Natural killer cell (primary cell): ENCODE results near the gene NXF1. TPM values are rescaled to one million over a fixed set of nuclear protein-coding genes. Genes with fewer than 3 reads are reported as not detected.
"Not testable (repeated sequence)": the region's sequence is repeated elsewhere in the genome, so short reads cannot be mapped to it uniquely, and the experiment has no call there.

ENCODE experiments used
- ATAC-seq, 3 donors: fragments of 150-1000 bp in 2 of 3; fragments of 200-7000 bp in 1 of 3; cut with Tn5 transposase; 1 replicate in 1 of 3; 2 replicates in 2 of 3; pipeline ENCODE4 v1.10.0; 2021; ENCODE audit warnings: mild to moderate bottlenecking in 2 of 3, moderate library complexity in 2 of 3
- DNase-seq, 2 donors: peaks; one replicate each; pipeline versions ENCODE4 v3.0.0 to v3.0.0-alpha.2; 2013 to 2021; ENCODE audit warnings: mixed read lengths in 1 of 2
- H3K27ac ChIP-seq: one replicate; pipeline ENCODE4 v1.5.1; 2013; ENCODE audit warnings: mild to moderate bottlenecking, low read length
- H3K27me3 ChIP-seq: one replicate; pipeline ENCODE4 v1.6.1; 2013; ENCODE audit warnings: low read length; ENCODE audit not compliant: control insufficient read depth, insufficient read depth
- H3K36me3 ChIP-seq: one replicate; pipeline ENCODE4 v1.6.1; 2013; ENCODE audit warnings: low read length; ENCODE audit not compliant: control insufficient read depth, insufficient read depth
- H3K4me1 ChIP-seq: one replicate; pipeline ENCODE4 v1.6.1; 2013; ENCODE audit warnings: low read length; ENCODE audit not compliant: control insufficient read depth, insufficient read depth
- H3K4me3 ChIP-seq: one replicate; pipeline ENCODE4 v1.5.1; 2013; ENCODE audit warnings: low read length
- H3K9me3 ChIP-seq: one replicate; pipeline ENCODE4 v1.6.1; 2013; ENCODE audit warnings: low read length; ENCODE audit not compliant: control insufficient read depth, insufficient read depth
- H3K27ac Mint-ChIP-seq, 2 donors: one replicate each; pipeline ENCODE4 v1.8.0; 2022; ENCODE audit warnings: mild to moderate bottlenecking in 2 of 2, mixed read lengths in 2 of 2, moderate library complexity in 1 of 2
- H3K27me3 Mint-ChIP-seq, 2 donors: one replicate each; pipeline ENCODE4 v1.8.0; 2022; ENCODE audit warnings: low read depth in 2 of 2, mixed read lengths in 2 of 2
- H3K36me3 Mint-ChIP-seq: one replicate; pipeline ENCODE4 v1.8.0; 2022; ENCODE audit warnings: mixed read lengths
- H3K4me1 Mint-ChIP-seq, 2 donors: one replicate each; pipeline ENCODE4 v1.8.0; 2022; ENCODE audit warnings: mixed read lengths in 2 of 2
- H3K4me3 Mint-ChIP-seq: one replicate; pipeline ENCODE4 v1.8.0; 2022; ENCODE audit warnings: mild to moderate bottlenecking, moderate library complexity, mixed read lengths
- H3K9me3 Mint-ChIP-seq, 2 donors: one replicate each; pipeline ENCODE4 v1.8.0; 2022; ENCODE audit warnings: mixed read lengths in 2 of 2
- CTCF ChIP-seq: fragments of 200-600 bp; IDR thresholded peaks from one replicate; pipeline ENCODE4 v1.8.0; 2022; ENCODE audit warnings: antibody characterized with exemption
- WGBS: methylation state at CpG from one replicate; pipeline ENCODE4 v1.1.7; 2013; ENCODE audit warnings: missing lambda C conversion rate; ENCODE audit not compliant: insufficient coverage; 5-methylcytosine and 5-hydroxymethylcytosine counted together
- intact Hi-C: fragments of 100-400 bp; cut with micrococcal nuclease; formaldehyde crosslinking; loops from one replicate; pipeline ENCODE4 v1.14.2; 2022
- total RNA-seq, 4 donors: library from RNA; stranded (reverse); fragments of 120-200 nt in 1 of 4; gene quantifications; one replicate each; pipeline versions ENCODE4 v1.2.3 to v1.2.4, GENCODE V29; 2013 to 2022

NXF1 gene
- total RNA-seq, 3 donors from 2014 or later (not counting 1 experiment from before 2014, with no cell fraction given), result 284 to 341 (median 319) TPM

- no peaks in the 10 kb centered on the region for H3K27me3 Mint-ChIP-seq
- WGBS, result 75% methylated on average over 15 of the region's 15 CpGs
These were observed 52.1 kb downstream of the NXF1 start for GRCh38 chr11:62752994-62753735.

GRCh38 chr11:62752177-62752785 is 53.0 kb downstream of the NXF1 start:
- H3K36me3 Mint-ChIP-seq, result no peaks in the 10 kb centered on the region
- peaks cover 9 to 13% of the 10 kb centered on the region in 2 donors for H3K4me1 Mint-ChIP-seq
- Histone ChIP-seq H3K27me3 (no peaks in the 10 kb centered on the region), H3K4me1 (peaks cover 22% of the 10 kb centered on the region), H3K36me3 (peaks cover 6% of the 10 kb centered on the region), H3K27ac (no peak overlapping the region), H3K4me3 (no peak overlapping the region), H3K9me3 (no peaks in the 10 kb centered on the region)
- H3K27me3 Mint-ChIP-seq, result no peaks in the 10 kb centered on the region
- DNase-seq (no peak), ATAC-seq (no peak)
- no peaks in the 10 kb centered on the region for H3K9me3 Mint-ChIP-seq
- 94% methylated on average over 14 of the region's 14 CpGs for WGBS
- TF ChIP-seq CTCF, result no peak
- intact Hi-C loops, result no loop called here
- peak overlapping the region in 1 of 2 donors; percentile 14 for H3K27ac Mint-ChIP-seq
- H3K4me3 Mint-ChIP-seq, result peak overlapping the region; percentile 49

More at GRCh38 chr11:62752994-62753735, 52.1 kb downstream of the NXF1 start:
- Histone ChIP-seq H3K4me3 (peak overlapping the region; percentile 83), H3K36me3 (peaks cover 6% of the 10 kb centered on the region), H3K4me1 (peaks cover 22% of the 10 kb centered on the region), H3K9me3 (no peaks in the 10 kb centered on the region), H3K27ac (peak overlapping the region; percentile 81), H3K27me3 (no peaks in the 10 kb centered on the region)
- Mint-ChIP-seq H3K9me3 (no peaks in the 10 kb centered on the region), H3K36me3 (no peaks in the 10 kb centered on the region), H3K27ac (peak overlapping the region; percentile 91 to 96), H3K4me1 (peaks cover 9 to 13% of the 10 kb centered on the region in 2 donors), H3K4me3 (peak overlapping the region; percentile 96)
- ATAC-seq (no peak), DNase-seq (peak in 1 of 2 donors; percentile 25)
- no peak for TF ChIP-seq CTCF
- intact Hi-C loops, result loop anchor here (1.0 kb wide), 3 partner anchors 8 to 44 kb away; partner anchors contain the start of genes HNRNPUL2 and POLR2G

GRCh38 chr11:62749931-62750330 is 55.3 kb downstream of the NXF1 start:
- H3K9me3 ChIP-seq, DNase-seq, H3K4me3 ChIP-seq, H3K36me3 ChIP-seq, H3K27ac ChIP-seq, H3K36me3 Mint-ChIP-seq, ATAC-seq, H3K9me3 Mint-ChIP-seq, H3K27ac Mint-ChIP-seq, H3K4me3 Mint-ChIP-seq, H3K27me3 Mint-ChIP-seq, intact Hi-C loops, H3K27me3 ChIP-seq: not testable (repeated sequence)
- over 99% methylated on average over 5 of the region's 5 CpGs for WGBS
- H3K4me1 ChIP-seq, result peaks cover 22% of the 10 kb centered on the region
- peaks cover 9 to 13% of the 10 kb centered on the region in 2 donors for H3K4me1 Mint-ChIP-seq

GRCh38 chr11:62747475-62748160 is 57.6 kb downstream of the NXF1 start:
- Histone ChIP-seq H3K36me3 (peaks cover 6% of the 10 kb centered on the region), H3K4me3 (no peak overlapping the region), H3K27ac (no peak overlapping the region), H3K27me3 (no peaks in the 10 kb centered on the region), H3K4me1 (peaks cover 5% of the 10 kb centered on the region), H3K9me3 (no peaks in the 10 kb centered on the region)
- Mint-ChIP-seq H3K36me3 (no peaks in the 10 kb centered on the region), H3K27me3 (no peaks in the 10 kb centered on the region), H3K4me3 (no peak overlapping the region), H3K4me1 (peaks cover 0 to 6% of the 10 kb centered on the region in 2 donors), H3K9me3 (no peaks in the 10 kb centered on the region), H3K27ac (no peak overlapping the region)
- ATAC-seq (no peak), DNase-seq (no peak)
- WGBS, result 96% methylated on average over 6 of the region's 9 CpGs
- TF ChIP-seq CTCF, result no peak
- intact Hi-C loops, result no loop called here
